ENCODE results near the gene KY.

Gene KY

GRCh38 chr3:134602440-134602814 is 48.4 kb downstream of the KY start:
- Histone ChIP-seq H4K20me1 (ENCODE audit: control insufficient read depth, insufficient read depth, low read depth, low read length) (no peaks in the 10 kb centered on the region), H3K27ac (ENCODE audit: low read depth, low read length) (no peak overlapping the region), H3K4me2 (ENCODE audit: low read length) (no peak overlapping the region), H3F3A (ENCODE audit: control insufficient read depth, insufficient read depth) (no peaks in the 10 kb centered on the region), H3K9me2 (replicated peaks; ENCODE audit: control insufficient read depth, low read length) (no peaks in the 10 kb centered on the region), H3K4me3 (ENCODE audit: low read length) (no peak overlapping the region), H3K9me3 (ENCODE audit: control insufficient read depth, insufficient read depth, low read length) (no peaks in the 10 kb centered on the region), H3K79me2 (ENCODE audit: control insufficient read depth, low read length) (no peaks in the 10 kb centered on the region), H3K36me3 (ENCODE audit: control insufficient read depth, low read length) (no peaks in the 10 kb centered on the region), H3K4me1 (ENCODE audit: control insufficient read depth, low read length) (peaks cover 12% of the 10 kb centered on the region), H3K27me3 (ENCODE audit: control insufficient read depth, low read length) (peaks cover 4% of the 10 kb centered on the region; the same call in 1 of the 2 replicates)
- TF ChIP-seq CTCF (IDR thresholded peaks at IDR 0.05; ENCODE audit: low read depth, low read length, poor library complexity, severe bottlenecking), result no peak
- TF ChIP-seq EZH2phosphoT487 (IDR thresholded peaks at IDR 0.05; ENCODE audit: borderline replicate concordance, low read length), result no peak

- no peak for TF ChIP-seq EZH2phosphoT487 (IDR thresholded peaks at IDR 0.05; ENCODE audit: borderline replicate concordance, low read length)
- no peak for TF ChIP-seq CTCF (IDR thresholded peaks at IDR 0.05; ENCODE audit: low read depth, low read length, poor library complexity, severe bottlenecking)
- Histone ChIP-seq H3K36me3 (ENCODE audit: control insufficient read depth, low read length) (no peaks in the 10 kb centered on the region), H3K4me2 (ENCODE audit: low read length) (no peak overlapping the region), H3K9me2 (replicated peaks; ENCODE audit: control insufficient read depth, low read length) (no peaks in the 10 kb centered on the region), H3F3A (ENCODE audit: control insufficient read depth, insufficient read depth) (no peaks in the 10 kb centered on the region), H4K20me1 (ENCODE audit: control insufficient read depth, insufficient read depth, low read depth, low read length) (no peaks in the 10 kb centered on the region), H3K27me3 (ENCODE audit: control insufficient read depth, low read length) (peaks cover 4% of the 10 kb centered on the region; the same call in 1 of the 2 replicates), H3K79me2 (ENCODE audit: control insufficient read depth, low read length) (no peaks in the 10 kb centered on the region), H3K4me3 (ENCODE audit: low read length) (no peak overlapping the region), H3K27ac (ENCODE audit: low read depth, low read length) (no peak overlapping the region), H3K4me1 (ENCODE audit: control insufficient read depth, low read length) (peaks cover 12% of the 10 kb centered on the region), H3K9me3 (ENCODE audit: control insufficient read depth, insufficient read depth, low read length) (no peaks in the 10 kb centered on the region)
These were observed 49.0 kb downstream of the KY start for GRCh38 chr3:134601539-134602439.

GRCh38 chr3:134600685-134601463 is 49.9 kb downstream of the KY start:
- Histone ChIP-seq H3F3A (ENCODE audit: control insufficient read depth, insufficient read depth) (no peaks in the 10 kb centered on the region), H3K27me3 (ENCODE audit: control insufficient read depth, low read length) (peaks cover 4% of the 10 kb centered on the region; the same call in 1 of the 2 replicates), H3K36me3 (ENCODE audit: control insufficient read depth, low read length) (no peaks in the 10 kb centered on the region), H3K9me3 (ENCODE audit: control insufficient read depth, insufficient read depth, low read length) (no peaks in the 10 kb centered on the region), H3K4me2 (ENCODE audit: low read length) (peak overlapping the region; percentile 61), H3K4me1 (ENCODE audit: control insufficient read depth, low read length) (peaks cover 12% of the 10 kb centered on the region), H3K9me2 (replicated peaks; ENCODE audit: control insufficient read depth, low read length) (no peaks in the 10 kb centered on the region), H3K79me2 (ENCODE audit: control insufficient read depth, low read length) (no peaks in the 10 kb centered on the region), H3K27ac (ENCODE audit: low read depth, low read length) (no peak overlapping the region), H3K4me3 (ENCODE audit: low read length) (peak overlapping the region; percentile 49), H4K20me1 (ENCODE audit: control insufficient read depth, insufficient read depth, low read depth, low read length) (no peaks in the 10 kb centered on the region)
- TF ChIP-seq CTCF (IDR thresholded peaks at IDR 0.05; ENCODE audit: low read depth, low read length, poor library complexity, severe bottlenecking), result peak; percentile 97
- 0 out of 2 replicates have a peak, but pooled peaks have one; percentile 56 for TF ChIP-seq EZH2phosphoT487 (IDR thresholded peaks at IDR 0.05; ENCODE audit: borderline replicate concordance, low read length)

All from DOHH2 (cell line).